Muscle layer of duodenum (tissue), 2 donors: ENCODE data around the gene SEC62.
A peak's percentile ranks its signal among the peaks of the same experiment; 100 is the strongest.

Source experiments
- H3K27ac ChIP-seq: one replicate; pipeline ENCODE4 v1.7.0; 2013; ENCODE audit warnings: mild to moderate bottlenecking, low read length
- H3K27me3 ChIP-seq: one replicate; pipeline ENCODE4 v1.7.0; 2013; ENCODE audit warnings: low read depth, mild to moderate bottlenecking, control low read depth, low read length
- H3K36me3 ChIP-seq, 2 donors: one replicate each; pipeline ENCODE4 v1.7.0; 2013; ENCODE audit warnings: low read length in 2 of 2, control low read depth in 1 of 2, mild to moderate bottlenecking in 1 of 2; ENCODE audit not compliant: insufficient read depth in 2 of 2, control insufficient read depth in 1 of 2
- H3K4me1 ChIP-seq, 2 donors: one replicate each; pipeline ENCODE4 v1.7.0; 2013; ENCODE audit warnings: low read length in 2 of 2, mild to moderate bottlenecking in 2 of 2, control low read depth in 1 of 2, moderate library complexity in 1 of 2; ENCODE audit not compliant: insufficient read depth in 2 of 2, control insufficient read depth in 1 of 2
- H3K4me3 ChIP-seq, 2 donors: one replicate each; pipeline ENCODE4 v1.7.0; 2013; ENCODE audit warnings: low read length in 2 of 2, low read depth in 1 of 2, mild to moderate bottlenecking in 1 of 2
- H3K9me3 ChIP-seq, 2 donors: one replicate each; pipeline ENCODE4 v1.7.0; 2013; ENCODE audit warnings: low read length in 2 of 2, control low read depth in 1 of 2, mild to moderate bottlenecking in 1 of 2; ENCODE audit not compliant: control insufficient read depth in 1 of 2
- donor health status: healthy.

The SEC62 gene

DNA sequence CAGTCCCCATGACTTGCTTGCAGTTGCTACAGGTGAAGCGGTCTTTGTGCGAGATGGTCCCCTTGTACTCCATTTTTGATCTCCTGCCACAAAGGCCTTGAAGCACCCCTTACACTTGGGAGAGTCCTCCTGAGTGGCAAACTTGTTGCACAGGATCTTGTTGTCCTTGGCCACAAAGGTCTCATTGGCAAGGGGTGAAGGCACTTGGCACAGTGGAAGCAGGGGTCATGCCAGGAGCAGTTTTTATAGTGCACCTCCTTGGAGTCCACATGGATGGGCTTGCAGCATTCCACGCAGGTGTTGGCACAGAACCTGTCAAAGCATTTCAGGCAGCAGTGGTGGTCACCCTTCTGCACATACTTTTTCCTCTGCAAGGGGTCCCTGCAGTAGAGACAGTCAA is 20.3 kb upstream of the SEC62 start:
- no peaks in the 10 kb centered on the region for H3K9me3 ChIP-seq
- H3K36me3 ChIP-seq = no peaks in the 10 kb centered on the region
- H3K27me3 ChIP-seq = no peaks in the 10 kb centered on the region
- H3K27ac ChIP-seq = no peak overlapping the region
- H3K4me1 ChIP-seq = no peaks in the 10 kb centered on the region
- no peak overlapping the region for H3K4me3 ChIP-seq

- Histone ChIP-seq H3K27ac (no peak overlapping the region), H3K4me1 (no peaks in the 10 kb centered on the region), H3K36me3 (no peaks in the 10 kb centered on the region), H3K27me3 (no peaks in the 10 kb centered on the region), H3K9me3 (no peaks in the 10 kb centered on the region), H3K4me3 (no peak overlapping the region)
These were observed 17.8 kb upstream of the SEC62 start for GRCh38 chr3:169948559-169949448.

DNA sequence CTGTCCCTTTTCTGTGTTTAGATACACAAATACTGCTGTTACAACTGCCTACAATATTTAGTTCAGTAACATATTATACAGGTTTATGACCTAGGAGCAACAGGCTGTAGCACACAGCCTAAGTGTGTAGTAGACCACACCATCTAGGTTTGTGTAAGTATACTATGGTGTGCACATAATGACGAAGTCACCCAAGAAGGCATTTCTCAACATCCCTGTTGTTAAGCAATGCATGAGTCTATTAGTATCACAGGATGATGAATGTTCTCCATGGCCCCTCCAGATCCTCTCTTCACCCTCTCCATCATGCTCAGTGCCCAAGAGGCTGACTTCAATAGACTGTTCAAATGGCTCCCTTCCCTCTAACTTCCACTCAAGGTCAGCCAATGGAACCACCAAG is 14.6 kb upstream of the SEC62 start:
- H3K36me3 ChIP-seq = no peaks in the 10 kb centered on the region
- H3K9me3 ChIP-seq = no peaks in the 10 kb centered on the region
- no peaks in the 10 kb centered on the region for H3K4me1 ChIP-seq
- no peaks in the 10 kb centered on the region for H3K27me3 ChIP-seq
- no peak overlapping the region for H3K27ac ChIP-seq
- H3K4me3 ChIP-seq = no peak overlapping the region

- Histone ChIP-seq H3K4me1 (no peaks in the 10 kb centered on the region), H3K27ac (no peak overlapping the region), H3K9me3 (no peaks in the 10 kb centered on the region), H3K27me3 (no peaks in the 10 kb centered on the region), H3K4me3 (no peak overlapping the region), H3K36me3 (no peaks in the 10 kb centered on the region)
These were observed 13.0 kb upstream of the SEC62 start for GRCh38 chr3:169953462-169954141.

- H3K36me3 ChIP-seq = no peaks in the 10 kb centered on the region
- H3K4me3 ChIP-seq = no peak overlapping the region
- H3K27me3 ChIP-seq = no peaks in the 10 kb centered on the region
These were observed 12.4 kb upstream of the SEC62 start for GRCh38 chr3:169954142-169954756.

GRCh38 chr3:169955406-169955805 is 11.2 kb upstream of the SEC62 start:
- Histone ChIP-seq H3K36me3 (no peaks in the 10 kb centered on the region), H3K4me1 (no peaks in the 10 kb centered on the region), H3K27ac (no peak overlapping the region), H3K27me3 (no peaks in the 10 kb centered on the region), H3K4me3 (no peak overlapping the region), H3K9me3 (no peaks in the 10 kb centered on the region)

More at GRCh38 chr3:169954142-169954756, 12.4 kb upstream of the SEC62 start:
- Histone ChIP-seq H3K27ac (no peak overlapping the region), H3K4me1 (no peaks in the 10 kb centered on the region), H3K9me3 (no peaks in the 10 kb centered on the region)

DNA sequence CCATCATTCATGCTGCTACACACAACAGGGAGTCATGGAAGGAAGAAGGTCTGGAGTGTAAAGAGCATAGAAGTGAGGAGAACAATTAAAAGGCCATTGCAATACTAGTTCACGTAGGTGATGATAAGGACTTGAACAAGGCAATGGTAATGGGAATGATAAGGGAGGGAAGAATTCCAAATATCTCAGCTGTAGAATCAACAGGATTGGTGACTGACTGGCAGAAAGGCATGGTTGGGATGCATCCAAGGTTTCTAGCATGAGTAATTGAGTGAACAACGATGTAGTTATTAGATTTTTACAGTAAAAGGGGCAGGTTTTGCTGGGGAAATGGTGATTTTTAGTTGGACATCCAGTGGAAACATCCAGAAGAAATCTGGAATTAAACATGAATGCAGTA is 2.4 kb upstream of the SEC62 start:
- Histone ChIP-seq H3K27ac (no peak overlapping the region), H3K4me1 (peaks cover 7 to 18% of the 10 kb centered on the region in 2 donors), H3K36me3 (no peaks in the 10 kb centered on the region), H3K4me3 (no peak overlapping the region), H3K27me3 (no peaks in the 10 kb centered on the region), H3K9me3 (no peaks in the 10 kb centered on the region)

- H3K9me3 ChIP-seq = no peaks in the 10 kb centered on the region
- no peaks in the 10 kb centered on the region for H3K27me3 ChIP-seq
- peaks cover 18 to 31% of the 10 kb centered on the region in 2 donors for H3K4me1 ChIP-seq
- peak overlapping the region; percentile 94 for H3K27ac ChIP-seq
- peak overlapping the region; percentile 87 to 92 for H3K4me3 ChIP-seq
- peaks cover 0 to 4% of the 10 kb centered on the region in 2 donors for H3K36me3 ChIP-seq
These were observed 812 bp upstream of the SEC62 start for GRCh38 chr3:169965562-169966427.

- Histone ChIP-seq H3K27me3 (no peaks in the 10 kb centered on the region), H3K4me3 (peak overlapping the region; percentile 87 to 92), H3K36me3 (peaks cover 0 to 4% of the 10 kb centered on the region in 2 donors), H3K27ac (peak overlapping the region; percentile 94), H3K4me1 (peaks cover 18 to 40% of the 10 kb centered on the region in 2 donors), H3K9me3 (no peaks in the 10 kb centered on the region)
These were observed 626 bp downstream of the SEC62 start for GRCh38 chr3:169966951-169967915.
